GM19239 (cell line): ENCODE data around the gene WNT11.

Experiments used
- DNase-seq: peaks from one replicate; pipeline ENCODE4 v3.0.0; 2011; ENCODE audit warnings: low spot score; ENCODE audit not compliant: insufficient read length
- FAIRE-seq: peaks from 2 replicates; lab custom pipeline; 2011; peaks lifted over from hg19 to GRCh38; lab: Jason Lieb, UNC

The WNT11 gene

DNA sequence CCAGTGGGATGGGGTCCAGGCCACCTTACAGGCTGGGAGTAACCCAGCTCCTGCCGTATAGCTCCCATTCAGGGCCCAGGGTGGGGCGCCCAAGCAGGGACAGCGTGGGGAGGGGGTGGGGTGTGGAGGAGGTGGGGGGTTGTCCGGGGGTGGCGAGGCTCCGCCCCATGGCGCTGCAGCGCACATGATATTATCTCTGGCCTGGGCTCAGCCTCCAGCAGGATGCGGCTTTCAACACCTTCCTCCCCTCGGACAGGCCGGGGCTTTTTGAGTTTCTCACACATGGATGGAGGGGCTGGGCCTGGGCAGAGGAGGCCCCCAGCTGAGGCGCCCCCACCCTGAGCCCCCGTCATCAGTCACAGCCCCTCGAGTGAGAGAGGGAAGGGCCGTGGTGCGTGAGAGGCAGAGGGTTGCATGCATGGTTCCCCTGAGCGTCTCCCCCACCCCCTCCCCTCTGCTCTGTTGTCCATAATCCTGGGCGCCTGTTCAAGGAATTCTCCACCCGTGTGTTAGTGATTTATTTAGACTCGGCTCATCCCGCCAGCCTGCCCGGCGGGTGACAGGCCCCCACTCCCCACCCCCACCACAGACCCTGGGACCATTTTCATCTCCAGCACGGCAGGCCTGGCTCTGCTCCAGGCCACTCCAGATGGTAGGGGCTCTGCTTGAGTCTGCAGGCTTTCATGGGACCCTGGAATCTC is 44.9 kb downstream of the WNT11 start:
- no peak for DNase-seq
- FAIRE-seq: no peak

DNA sequence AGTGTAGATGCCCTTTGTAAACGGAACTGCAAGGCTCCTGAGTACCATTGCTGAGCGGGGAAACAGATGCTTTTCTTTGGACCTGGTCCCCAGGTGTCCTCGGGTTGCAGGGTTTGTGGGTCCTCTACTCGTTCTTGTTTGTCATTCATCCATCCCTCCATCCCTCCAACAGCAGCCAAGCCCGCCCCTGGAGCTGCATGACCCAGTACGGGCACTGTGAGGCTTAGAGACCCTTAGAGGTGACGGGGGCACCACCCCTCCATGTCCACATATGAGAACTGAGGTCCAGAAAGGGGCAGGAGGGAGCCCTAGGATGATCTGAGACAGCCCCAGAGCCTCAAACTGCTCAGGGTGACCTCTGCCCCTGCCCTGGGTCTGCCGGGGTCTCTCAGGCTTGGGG is 45.4 kb downstream of the WNT11 start:
- no peak for FAIRE-seq

DNA sequence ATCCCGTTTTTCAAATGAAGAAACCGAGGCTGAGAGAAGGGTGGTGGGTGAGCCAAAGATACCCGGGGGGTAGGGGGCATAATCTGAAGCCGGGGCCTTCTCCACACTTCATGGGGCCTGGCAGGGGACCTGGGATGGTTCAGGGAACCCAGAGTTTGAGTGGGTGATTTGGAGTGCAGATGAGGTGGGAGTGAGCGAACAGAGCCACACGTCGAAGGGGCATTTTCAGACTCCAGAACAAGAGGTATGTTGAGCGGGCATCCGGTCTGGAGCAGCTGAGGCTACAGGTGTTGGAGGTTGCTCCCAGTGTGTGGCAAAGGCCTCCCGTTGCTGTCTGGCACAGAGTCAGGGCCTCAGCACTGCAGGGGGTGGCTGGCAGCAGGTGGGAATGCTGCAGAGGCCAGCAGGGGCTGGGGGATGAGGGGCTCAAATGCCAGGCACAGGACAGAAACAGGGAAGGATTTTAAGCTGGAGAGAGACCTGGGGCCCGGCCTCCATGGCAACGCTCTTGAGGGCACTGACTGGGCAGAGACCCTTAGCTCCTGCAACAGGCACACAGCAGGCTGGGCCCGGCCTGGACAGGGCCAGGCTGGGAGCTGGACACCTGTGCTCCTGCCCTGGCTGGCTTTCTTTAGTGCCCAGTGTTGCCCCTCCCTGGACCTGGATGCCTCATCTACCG is 46.2 kb downstream of the WNT11 start:
- no peak for DNase-seq

More for the DNA sequence above, 45.4 kb downstream of the WNT11 start:
- no peak for DNase-seq

DNA sequence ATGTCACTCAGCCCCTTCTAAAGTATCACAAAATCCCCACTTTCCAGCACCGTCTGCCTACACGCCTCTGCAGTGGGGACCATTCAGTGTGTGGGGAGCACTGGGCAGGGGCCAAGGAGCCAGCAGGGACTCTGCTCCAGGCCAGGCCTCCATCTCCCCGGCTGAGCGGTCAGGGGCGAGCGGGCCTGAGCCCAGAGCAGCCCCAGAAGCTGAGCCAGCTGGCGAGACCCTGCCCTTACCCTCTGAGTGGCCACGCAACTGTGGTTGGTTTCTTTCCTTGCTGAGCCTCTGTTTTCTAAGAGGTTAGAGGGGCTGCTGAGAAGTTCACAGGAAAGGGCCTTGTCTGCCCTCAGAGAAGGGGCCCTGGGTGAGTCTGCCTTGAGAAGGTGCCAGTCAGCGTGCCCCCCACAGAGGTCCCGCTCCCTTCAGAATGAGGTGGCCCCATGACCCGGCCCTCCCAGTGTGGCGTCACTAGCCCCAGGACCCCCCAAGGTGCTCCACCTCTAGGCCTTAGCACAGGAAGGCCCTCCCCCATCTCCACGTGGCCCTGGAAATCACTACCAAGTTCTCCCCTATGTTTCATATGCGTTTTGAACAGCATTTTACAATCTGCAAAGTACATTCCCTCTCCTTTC is 46.9 kb downstream of the WNT11 start:
- FAIRE-seq (no peak), DNase-seq (no peak)

More for the DNA sequence above, 46.2 kb downstream of the WNT11 start:
- no peak for FAIRE-seq

DNA sequence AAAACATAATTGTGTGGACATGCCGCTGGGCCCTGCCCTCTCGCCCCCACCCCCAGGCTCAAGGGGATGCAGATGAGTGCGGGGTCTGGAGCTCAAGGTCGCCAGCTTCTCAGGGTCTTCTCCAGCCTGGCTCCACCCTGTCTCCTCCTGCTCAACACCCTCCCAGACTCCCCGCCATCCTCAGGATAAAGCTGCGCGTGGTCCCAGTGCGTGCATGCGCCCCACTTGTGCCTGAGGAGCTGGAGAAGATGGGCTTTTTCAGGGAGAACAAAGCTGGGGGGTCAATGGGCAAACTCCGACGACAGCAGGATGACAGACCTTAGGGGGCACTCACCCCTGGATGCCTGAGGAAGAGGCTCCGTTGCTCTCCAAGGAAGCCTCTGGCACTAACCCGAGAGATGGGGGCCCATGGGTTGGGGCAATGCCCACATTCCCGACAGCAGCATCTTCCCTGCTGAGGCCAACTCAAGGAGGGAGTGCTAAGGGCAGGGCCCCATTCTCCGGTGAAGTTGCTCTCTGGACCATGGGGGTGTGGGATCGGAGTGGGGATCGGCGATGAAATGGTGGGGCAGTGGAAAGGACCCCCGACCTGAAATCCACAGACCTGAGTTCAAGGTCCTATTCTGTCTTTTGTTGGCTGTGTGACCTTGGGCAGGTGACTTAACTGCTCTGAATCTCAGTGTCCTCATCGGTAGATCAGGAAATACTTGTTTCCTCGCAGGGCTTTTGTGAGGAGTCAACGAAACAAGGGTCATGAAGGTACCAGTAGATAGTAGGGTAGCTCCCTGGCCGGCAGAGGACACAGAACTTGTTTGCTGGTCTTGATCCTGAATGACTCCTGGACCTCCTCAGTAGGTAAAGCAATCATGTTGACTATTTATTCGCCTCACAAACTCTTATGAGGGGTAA is 47.7 kb downstream of the WNT11 start:
- DNase-seq (no peak), FAIRE-seq (no peak)

DNA sequence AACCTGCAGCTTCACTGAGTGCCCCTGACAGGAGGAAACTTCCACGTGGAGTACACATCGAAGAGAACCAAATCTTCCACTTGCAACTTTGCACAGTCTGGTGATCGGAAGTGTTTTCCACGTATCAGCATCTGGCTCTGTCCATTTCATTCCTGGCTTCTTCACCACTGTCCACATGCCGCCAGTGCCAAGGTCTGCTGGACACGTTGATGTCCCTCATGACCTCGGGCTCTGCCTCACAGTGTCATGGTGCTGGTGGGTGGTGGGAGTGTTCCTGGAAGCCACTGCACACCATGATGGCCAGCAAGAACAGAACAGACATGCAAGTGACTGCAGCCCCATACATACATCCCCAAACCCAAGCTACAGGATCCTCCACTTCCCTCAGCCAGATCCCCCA is 48.4 kb downstream of the WNT11 start:
- FAIRE-seq: no peak
- no peak for DNase-seq

DNA sequence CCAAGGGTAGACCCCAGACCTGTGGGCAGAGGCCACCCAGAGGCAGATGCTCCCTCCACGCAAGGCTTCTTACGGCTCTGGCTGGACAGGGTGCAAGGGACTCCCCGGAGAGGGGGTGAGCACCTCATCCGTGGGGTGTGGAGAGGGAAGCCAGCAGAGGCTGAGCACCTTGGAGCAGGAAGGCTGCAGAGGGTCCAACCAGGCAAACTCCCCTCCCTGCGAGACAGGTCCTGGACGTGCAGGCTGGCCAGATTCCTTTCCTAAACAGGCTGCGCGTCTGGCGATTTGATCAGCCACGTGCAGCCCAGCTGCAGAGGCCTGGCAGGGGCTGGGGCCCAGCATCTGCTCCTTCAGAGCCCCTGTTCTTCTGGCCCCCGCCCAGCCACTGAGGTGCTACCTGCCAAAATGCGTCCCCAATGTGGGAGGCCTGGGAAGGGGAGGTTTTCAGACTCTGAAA is 49.3 kb downstream of the WNT11 start:
- no peak for DNase-seq
- no peak for FAIRE-seq

DNA sequence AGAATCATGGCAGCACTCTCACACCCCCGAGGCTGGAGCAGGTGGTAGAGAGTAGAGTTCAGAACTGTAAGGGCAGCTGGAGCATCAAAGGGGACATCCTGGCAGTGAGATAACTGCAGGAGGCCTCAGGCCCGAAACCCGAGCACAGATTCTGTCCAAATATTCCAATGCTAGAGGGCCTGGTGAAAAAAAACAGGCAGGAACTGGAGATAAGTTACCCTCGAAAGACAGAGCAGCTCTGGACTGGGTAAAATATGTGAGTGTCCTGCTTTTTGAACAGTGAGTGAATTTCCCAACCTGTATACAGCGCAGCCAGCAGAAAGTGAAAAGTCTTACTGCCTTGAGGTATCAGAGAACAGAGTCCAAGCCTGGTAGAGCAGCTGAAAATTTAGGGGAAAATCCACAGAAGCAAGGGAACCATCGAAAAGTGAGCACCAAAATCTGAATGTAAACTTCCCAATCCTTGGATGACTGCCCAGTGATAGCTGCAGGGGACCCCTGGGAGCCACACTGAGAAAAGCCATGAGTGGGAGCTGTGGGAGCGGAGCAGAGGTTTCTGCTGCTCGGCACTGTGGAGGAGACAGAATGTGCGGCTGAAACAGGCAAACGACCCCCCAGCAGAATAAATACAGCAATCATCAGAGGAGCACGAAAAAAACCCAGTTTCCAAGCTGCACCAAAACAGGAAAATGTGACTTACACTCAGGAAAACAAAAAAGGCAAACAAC is 50.6 kb downstream of the WNT11 start:
- no peak for DNase-seq
- no peak for FAIRE-seq

DNA sequence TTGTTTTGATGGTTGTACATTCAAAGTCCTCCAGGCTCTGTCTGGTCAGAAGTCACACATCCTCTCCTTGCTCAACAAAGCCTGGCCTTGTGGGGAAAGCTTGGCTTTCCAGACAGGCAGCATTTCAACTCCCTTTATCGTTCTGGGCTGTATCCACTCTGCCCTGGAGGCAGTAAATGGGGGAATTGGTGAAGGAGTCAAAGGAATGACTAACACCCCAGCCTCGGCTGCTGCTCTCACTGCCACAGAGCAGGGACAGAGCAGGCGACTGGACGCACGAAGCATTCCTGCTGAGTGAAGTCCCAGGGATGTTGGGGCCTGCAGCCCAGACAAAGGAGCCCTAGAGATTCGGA is 52.8 kb downstream of the WNT11 start:
- no peak for DNase-seq
- FAIRE-seq: no peak

DNA sequence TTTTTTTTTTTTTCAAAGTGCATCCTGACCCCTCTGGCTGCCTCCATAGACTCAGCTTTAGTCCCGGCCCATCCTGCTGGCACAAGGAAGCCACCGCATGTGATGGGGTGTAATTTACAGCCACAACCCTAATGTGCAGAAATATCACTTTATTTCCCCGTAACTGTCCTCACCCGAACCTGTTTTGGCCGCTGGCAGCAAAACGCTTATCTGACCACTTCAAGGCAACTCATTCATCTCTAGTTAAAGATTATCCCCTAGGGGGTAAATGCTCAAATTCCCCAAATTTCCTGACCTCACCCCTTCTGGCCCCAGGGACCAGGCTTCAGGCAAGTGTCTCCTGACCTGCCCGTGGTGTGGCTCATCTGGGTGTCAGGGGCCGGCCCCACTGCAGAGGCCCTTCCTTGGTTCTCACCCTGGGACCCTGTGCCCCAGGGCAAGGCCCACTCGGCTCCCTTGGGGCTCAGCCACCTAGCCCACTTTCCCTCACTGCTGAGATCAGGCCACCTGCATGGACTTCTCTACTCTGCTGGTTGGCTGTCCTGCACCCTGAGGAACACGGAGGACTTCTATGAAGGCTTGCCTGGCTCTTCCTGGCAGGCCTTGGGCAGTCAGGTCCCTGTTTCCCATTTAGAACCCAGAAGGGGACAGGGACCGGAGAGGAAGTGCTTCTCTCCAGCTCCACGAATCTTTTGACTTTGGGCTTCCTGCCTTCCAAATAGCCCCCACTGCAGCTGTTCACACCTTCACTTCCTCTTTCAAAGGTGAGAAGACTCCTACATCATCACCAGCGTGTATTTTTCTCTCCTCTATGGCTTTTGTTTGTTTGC is 53.3 kb downstream of the WNT11 start:
- DNase-seq (peak; percentile 60), FAIRE-seq (peak; percentile 86)

DNA sequence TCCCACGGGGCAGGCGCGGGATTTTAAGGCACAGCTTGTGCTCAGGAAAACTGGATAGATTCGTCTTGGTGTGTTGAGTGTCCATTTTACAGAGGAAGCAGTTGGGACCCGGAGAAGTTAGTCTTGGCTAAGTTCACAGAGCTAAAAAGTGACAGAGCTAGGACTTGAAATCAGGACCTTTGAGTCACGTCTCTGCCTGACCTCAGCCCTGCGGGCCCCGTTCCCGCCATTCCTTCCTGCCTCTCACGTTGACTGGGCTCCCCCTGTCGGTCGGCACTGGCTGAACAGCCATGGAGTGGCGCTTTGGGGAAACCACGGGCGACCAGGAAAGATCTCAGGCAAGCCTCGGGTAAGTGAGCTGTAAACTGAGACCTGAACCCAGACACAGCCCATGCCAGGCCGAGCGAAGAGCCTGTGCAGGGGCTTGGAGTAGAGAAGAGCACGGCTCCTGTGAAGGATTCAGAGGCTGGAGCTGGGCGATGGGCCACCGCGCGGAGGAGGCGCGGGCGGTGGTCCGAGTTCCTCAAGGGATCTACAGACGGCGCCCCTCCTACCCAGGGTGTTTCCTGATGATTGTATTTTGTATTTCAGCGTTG is 54.1 kb downstream of the WNT11 start:
- DNase-seq (peak; percentile 88), FAIRE-seq (peak; percentile 93)

DNA sequence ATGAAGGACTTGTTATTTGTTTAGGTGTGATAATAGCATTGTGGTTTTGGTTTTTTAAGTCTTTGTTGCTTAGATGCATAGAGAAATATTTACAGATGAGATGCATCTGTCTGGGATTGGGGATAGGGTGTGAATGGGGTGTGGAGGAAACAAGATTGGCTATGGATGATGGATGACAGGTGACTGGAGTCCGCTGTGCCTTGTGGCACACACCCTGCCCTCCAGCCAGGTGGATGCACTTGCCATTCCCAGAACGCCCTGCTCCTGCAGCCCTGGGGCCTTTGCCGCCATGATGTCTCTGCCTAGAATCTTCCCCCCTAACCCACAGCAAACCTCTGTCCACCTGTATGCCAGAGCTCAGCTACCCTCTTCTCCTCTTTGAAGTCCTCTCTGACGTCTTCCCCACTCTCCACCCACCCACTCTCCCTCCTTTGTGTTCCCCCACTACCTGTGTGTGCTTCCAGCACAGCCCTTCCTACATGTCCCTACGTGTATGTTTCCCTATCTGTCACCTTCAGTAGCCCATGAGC is 54.7 kb downstream of the WNT11 start:
- DNase-seq (no peak), FAIRE-seq (no peak)

DNA sequence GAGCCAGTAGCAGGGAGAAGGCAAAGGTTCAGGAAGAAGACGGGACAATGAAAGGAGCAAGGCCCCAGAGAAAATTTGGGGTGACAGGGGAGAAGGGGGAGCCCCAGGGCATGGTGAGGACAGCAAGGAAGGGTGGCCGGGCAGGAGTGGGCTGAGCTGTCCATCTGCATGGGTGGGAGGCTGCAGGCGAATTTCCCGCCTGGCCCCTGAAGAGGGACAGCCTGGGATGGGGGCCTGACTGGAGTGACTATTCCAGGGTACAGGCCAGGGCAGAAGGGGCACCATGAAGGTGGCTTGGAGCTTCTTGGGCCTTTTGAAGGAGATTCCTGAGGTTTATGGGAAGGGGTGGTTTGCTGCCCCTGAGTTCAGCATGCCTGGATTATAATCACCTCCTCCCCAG is 56.2 kb downstream of the WNT11 start:
- FAIRE-seq (no peak), DNase-seq (no peak)

DNA sequence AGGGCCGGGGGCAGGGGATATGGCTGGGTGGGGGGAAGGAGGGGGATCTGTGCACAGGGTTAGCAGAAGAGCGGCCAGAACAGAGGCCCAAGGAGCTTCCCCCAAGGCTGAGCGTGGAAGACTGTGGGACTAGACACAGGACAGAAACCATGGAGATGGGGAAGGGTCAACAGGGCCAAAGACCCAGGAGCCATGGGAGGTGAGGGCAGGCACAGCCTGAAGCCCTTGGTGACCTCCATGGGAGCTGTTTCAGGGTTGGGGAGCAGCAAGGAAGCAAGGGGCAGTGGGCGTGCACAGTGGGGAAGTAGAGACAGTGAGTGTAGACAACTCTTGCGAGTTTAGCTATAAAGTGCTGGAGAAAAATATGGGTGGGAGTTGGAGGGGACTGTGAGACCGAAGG is 56.6 kb downstream of the WNT11 start:
- FAIRE-seq (no peak), DNase-seq (no peak)

DNA sequence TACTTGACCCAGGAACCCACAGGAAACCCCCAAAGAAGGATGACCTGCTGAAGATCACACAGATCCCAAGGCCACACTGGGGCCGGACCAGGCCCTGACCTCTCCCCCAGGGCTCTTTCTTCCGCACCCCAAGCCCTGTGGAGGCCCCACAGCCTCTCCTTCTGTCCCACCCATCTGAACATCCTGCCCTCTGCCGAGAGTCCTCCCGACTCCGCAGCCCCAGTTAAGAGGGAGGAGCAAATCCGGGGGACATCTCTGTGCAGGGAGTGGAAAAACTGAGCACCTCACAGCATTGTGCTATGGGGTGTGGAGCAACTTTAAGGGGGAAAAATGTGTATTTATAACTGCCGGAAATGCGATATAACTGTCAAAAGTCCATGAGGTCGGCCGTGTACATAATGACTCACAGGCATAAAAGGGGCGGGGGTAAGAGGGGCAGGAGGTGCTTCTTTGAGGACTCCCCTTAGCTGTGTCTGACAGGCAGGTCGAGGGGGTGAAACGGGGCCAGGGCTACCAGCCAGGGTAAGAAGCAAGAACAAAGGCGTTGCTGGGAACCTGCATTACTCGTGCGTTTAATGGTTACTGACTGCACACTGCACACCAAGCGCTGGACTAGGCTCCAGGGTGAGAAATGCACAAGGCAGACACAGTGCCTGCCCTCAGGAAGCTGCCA is 57.2 kb downstream of the WNT11 start:
- DNase-seq (no peak), FAIRE-seq (no peak)

DNA sequence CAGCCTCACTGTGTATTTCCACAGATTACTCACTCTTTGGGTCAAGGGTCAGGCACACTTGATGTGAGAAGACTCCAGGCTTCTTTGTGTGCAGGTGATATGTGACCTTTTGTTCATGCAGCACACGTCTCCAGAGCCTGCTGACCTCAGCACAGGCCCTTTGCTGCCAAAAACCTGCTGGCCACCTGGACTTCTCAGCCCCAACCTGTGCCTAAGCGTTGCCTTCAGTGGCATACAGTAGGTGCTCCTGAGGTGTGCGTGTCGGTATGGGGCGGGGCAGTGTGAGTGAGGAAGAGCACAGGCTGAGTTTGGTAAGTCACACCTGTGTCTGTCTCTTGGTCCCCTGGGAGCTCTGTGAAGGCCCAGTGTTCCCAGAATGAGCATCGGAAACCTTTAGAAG is 58.1 kb downstream of the WNT11 start:
- DNase-seq: no peak
- no peak for FAIRE-seq

DNA sequence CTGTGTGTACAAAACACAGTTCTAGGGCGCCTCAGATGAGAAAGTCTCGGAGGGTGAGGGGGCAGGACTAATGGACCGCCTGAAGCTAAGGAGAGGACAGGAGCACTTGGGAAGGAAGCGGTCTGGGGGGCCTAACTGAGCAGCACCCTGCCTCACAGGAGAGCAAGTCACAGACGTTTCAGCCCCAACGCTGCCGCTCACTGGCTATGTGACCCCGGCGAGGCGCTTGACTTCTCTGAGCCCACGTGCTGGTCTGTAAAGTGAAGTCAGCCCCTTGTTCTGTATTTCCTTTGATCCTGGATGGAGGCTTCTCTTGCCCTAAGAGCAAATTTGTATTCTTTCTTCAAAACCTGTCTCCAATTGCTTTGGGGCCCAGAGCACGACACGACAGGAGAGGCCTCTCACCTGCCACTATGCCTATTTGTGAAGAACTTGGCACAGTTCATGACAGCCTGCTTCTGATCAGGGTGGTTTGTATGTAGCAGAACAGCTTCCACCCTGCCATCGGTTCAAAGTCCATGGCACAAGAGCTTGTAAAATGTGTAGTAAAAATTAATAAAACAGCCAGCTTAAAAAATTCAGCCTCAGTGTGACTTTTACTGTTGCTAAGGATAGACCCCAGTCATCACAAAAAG is 59.1 kb downstream of the WNT11 start:
- DNase-seq: no peak
- no peak for FAIRE-seq
